Ishikawa (cell line): ENCODE results near the gene ZDBF2.

Source experiments
- CEBPB ChIP-seq: IDR thresholded peaks from 2 replicates; pipeline ENCODE4 v1.6.1; 2012
- CREB1 ChIP-seq: IDR thresholded peaks from 2 replicates; pipeline ENCODE4 v1.6.1; 2012; ENCODE audit warnings: low read depth
- EGR1 ChIP-seq: IDR thresholded peaks from 2 replicates; pipeline ENCODE4 v1.6.1; 2012
- EP300 ChIP-seq: IDR thresholded peaks from 2 replicates; pipeline ENCODE4 v1.6.1; 2012; ENCODE audit warnings: borderline replicate concordance
- FOXM1 ChIP-seq: IDR thresholded peaks from 2 replicates; pipeline ENCODE4 v1.6.1; 2012; ENCODE audit warnings: low read depth, borderline replicate concordance
- NFIC ChIP-seq: IDR thresholded peaks from 2 replicates; pipeline ENCODE4 v1.6.1; 2012
- RAD21 ChIP-seq: IDR thresholded peaks from 2 replicates; pipeline ENCODE4 v1.6.1; 2012; ENCODE audit warnings: low read depth
- REST ChIP-seq: IDR thresholded peaks from 2 replicates; pipeline ENCODE4 v1.6.1; 2012; ENCODE audit warnings: low read depth, mild to moderate bottlenecking
- TAF1 ChIP-seq: IDR thresholded peaks from 2 replicates; pipeline ENCODE4 v1.6.1; 2012; ENCODE audit warnings: low read depth, mild to moderate bottlenecking
- TCF12 ChIP-seq: IDR thresholded peaks from 2 replicates; pipeline ENCODE4 v1.6.1; 2012; ENCODE audit warnings: low read depth
- TEAD4 ChIP-seq: IDR thresholded peaks from 2 replicates; pipeline ENCODE4 v1.6.1; 2012
- USF1 ChIP-seq: IDR thresholded peaks from 2 replicates; pipeline ENCODE4 v1.6.1; 2012
- YY1 ChIP-seq: IDR thresholded peaks from 2 replicates; pipeline ENCODE4 v1.6.1; 2012; ENCODE audit warnings: low read depth
- ZBTB7A ChIP-seq: IDR thresholded peaks from 2 replicates; pipeline ENCODE4 v1.6.1; 2012; ENCODE audit warnings: low read depth
- TF ChIP-seq, protein P1 (sequence below): IDR thresholded peaks from 2 replicates; pipeline ENCODE4 v1.6.1; 2012

The ZDBF2 gene

GRCh38 chr2:206257350-206257749 is 17.1 kb upstream of the ZDBF2 start:
- no peak for TF ChIP-seq YY1
- no peak for TF ChIP-seq TCF12
- no peak for TF ChIP-seq NFIC
- no peak for TF ChIP-seq TEAD4
- TF ChIP-seq, protein P1, sequence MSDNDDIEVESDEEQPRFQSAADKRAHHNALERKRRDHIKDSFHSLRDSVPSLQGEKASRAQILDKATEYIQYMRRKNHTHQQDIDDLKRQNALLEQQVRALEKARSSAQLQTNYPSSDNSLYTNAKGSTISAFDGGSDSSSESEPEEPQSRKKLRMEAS = no peak
- no peak for TF ChIP-seq RAD21
- TF ChIP-seq EGR1 = no peak
- no peak for TF ChIP-seq REST
- no peak for TF ChIP-seq USF1
- no peak for TF ChIP-seq CEBPB
- no peak for TF ChIP-seq FOXM1
- no peak for TF ChIP-seq TAF1
- TF ChIP-seq EP300 = no peak
- TF ChIP-seq CREB1 = no peak
- TF ChIP-seq ZBTB7A = no peak

- no peak for TF ChIP-seq TAF1
- no peak for TF ChIP-seq ZBTB7A
- no peak for TF ChIP-seq CEBPB
- no peak for TF ChIP-seq EP300
- no peak for TF ChIP-seq RAD21
These were observed 16.6 kb upstream of the ZDBF2 start for GRCh38 chr2:206257861-206258260.

DNA sequence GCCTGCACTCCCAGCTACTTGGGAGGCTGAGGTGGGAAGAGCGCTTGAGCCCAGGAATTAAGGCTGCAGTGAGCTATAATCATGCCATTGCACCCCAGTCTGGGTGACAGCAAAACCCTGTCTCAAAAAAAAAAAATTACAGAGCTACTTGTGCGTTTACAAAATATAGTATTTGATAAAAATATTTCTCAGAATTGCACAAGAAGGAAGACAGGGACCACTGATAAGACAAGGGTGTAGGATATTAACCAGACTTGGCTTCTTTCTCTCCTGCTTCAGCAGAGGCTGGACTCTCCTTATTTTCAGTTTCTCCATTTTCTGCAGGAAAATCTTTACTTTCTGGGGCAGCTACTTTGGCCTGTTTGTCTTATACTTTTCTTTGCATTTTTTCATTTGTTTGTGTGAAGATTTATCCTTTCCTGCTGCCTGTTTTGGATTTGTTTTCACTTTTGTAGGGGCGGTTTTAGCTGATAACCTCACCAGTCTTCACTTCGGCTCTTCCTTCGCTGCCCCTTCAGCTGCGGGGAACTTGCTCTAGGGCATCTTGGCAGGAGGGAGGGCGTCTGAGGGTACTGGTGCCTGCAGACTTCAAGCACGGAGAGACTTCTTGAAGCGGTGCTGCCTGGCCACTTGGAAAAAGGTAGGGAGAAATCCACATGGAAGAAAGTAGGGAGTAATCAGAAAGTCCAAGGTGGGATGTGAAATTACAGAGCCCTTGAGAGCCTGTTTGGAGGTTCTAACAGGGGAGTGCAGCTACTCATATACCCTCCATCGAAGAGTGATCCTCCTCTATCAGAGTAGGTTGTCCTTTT is 14.9 kb upstream of the ZDBF2 start:
- TF ChIP-seq, protein P1 = no peak
- TF ChIP-seq CEBPB (no peak), USF1 (no peak), ZBTB7A (no peak), YY1 (no peak), NFIC (no peak), TEAD4 (no peak), CREB1 (no peak), TCF12 (no peak), RAD21 (no peak), REST (no peak), FOXM1 (no peak), EP300 (no peak), TAF1 (no peak), EGR1 (no peak)

DNA sequence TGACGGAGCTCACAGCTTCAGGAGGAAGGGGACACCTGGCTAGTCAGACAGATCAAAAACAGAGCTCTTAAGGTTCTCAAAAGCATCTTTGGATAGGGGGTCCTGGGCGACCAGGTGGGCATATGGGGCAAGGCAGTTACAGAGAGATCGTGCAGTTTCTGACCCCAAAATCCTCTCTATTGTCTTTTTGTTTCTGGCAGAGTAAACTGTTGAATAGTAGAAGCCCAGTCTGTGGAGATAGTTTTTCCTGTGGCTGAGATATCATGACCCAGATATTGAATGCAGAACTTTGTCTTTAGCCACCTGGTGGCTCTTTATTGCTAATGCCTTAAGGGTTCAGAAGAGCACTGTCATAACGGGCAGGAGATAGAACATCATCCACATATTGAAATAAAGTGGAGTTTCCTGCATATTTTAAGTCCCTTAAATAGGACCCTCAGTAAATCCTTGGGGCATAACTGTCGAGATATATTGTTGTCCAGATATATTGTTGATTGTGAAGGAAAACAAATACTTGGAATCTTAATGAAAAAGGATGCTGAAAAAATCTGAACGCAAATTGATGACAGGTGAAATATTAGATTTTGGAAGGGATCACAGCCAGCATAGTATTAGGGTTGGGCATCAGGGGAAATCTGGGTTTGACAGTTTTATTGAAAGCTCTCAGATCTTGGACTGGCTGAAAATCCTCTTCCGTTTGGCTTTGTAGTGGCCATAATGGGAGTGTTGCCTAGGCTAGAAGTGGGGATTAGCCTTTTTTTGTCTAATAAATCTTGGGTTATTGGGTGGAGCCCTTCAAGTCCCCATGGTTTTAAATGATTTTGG is 14.1 kb upstream of the ZDBF2 start:
- TF ChIP-seq EGR1 (no peak), USF1 (no peak), RAD21 (0 out of 2 replicates have a peak, but pooled peaks have one; percentile 6)

DNA sequence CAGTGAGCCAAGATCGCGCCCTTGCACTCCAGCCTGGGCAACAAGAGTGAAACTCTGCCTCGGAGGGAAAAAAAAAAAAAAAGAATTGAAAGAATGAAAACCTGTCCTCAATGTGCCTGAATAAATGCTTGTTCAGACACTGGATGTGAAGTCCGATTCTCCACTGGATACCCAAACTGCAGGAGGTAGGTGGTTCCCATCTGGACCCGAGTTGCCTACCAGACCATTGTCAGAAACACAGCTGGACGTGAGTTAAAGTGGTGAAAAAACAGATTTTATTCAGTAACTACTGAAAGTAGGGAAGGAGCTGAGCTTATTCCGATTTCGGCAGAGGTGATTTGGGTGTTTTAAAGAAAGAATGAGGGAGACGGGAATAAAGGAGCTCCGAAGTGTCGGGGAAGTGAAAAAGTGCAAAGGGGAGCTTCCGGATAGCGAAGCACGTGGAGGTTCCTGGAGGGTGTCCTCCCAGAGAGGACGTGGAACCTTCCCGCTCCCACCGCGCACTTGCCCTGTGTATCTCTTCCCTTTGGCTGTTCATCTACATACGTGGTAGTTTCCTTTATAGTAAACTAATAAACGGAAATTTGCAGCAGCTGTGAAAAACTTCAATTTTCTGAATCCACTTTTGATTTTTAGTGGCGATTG is 10.4 kb upstream of the ZDBF2 start:
- TF ChIP-seq REST = no peak
- TF ChIP-seq FOXM1 = no peak
- no peak for TF ChIP-seq TAF1
- TF ChIP-seq TEAD4 = no peak
- TF ChIP-seq ZBTB7A = no peak
